ENCODE results near the gene ITIH5.
"Not testable (repeated sequence)": the region's sequence is repeated elsewhere in the genome, so short reads cannot be mapped to it uniquely, and the experiment has no call there.

The ITIH5 gene

DNA sequence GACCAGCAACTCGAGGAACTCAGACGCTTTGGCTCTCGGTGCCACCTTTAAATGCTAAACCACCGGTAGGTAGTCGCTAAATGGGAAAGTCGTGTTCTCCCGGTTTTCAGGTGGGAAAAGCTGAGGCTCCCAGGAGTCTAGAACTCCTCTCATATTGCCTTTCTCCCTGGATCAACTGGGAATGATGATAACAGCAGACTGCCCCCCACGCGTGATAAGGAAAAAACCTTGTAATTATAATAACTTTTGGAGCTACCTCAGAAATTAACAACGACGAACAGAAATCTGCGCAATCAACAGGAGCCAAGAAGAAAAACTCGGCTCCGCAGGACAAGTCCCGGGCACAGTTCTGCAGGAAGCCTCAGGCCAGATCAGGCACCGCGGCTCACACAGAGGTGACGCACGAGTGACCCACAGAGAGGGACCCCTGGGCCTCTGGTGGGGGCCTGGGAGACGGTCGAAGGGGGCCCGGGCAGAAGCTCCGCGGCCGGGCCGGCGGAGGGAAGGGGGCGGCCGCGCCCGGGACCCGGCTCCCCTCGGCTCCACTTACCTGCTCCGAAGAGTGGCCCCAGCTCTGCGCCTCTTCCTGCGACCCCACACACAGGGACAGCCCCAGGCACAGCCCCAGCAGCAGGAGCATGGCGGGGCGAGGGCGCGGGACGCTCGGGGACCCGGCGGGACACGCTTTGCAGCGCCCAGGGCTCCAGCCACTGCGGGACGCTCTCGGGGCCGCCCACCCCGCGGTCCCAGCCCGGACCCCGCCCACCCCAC is at the start of gene ITIH5:
Gene ITIH5 (minus strand): TSS at position 714 of the 771 bp plus-strand sequence. CDS start 74 bp downstream, at position 640.
- DNase-seq (ENCODE audit: low read depth): no peak
- TF ChIP-seq, protein P1, sequence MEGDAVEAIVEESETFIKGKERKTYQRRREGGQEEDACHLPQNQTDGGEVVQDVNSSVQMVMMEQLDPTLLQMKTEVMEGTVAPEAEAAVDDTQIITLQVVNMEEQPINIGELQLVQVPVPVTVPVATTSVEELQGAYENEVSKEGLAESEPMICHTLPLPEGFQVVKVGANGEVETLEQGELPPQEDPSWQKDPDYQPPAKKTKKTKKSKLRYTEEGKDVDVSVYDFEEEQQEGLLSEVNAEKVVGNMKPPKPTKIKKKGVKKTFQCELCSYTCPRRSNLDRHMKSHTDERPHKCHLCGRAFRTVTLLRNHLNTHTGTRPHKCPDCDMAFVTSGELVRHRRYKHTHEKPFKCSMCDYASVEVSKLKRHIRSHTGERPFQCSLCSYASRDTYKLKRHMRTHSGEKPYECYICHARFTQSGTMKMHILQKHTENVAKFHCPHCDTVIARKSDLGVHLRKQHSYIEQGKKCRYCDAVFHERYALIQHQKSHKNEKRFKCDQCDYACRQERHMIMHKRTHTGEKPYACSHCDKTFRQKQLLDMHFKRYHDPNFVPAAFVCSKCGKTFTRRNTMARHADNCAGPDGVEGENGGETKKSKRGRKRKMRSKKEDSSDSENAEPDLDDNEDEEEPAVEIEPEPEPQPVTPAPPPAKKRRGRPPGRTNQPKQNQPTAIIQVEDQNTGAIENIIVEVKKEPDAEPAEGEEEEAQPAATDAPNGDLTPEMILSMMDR (IDR thresholded peaks at IDR 0.05; ENCODE audit: insufficient read depth, low read depth, low read length, missing control alignments): no peak

DNA sequence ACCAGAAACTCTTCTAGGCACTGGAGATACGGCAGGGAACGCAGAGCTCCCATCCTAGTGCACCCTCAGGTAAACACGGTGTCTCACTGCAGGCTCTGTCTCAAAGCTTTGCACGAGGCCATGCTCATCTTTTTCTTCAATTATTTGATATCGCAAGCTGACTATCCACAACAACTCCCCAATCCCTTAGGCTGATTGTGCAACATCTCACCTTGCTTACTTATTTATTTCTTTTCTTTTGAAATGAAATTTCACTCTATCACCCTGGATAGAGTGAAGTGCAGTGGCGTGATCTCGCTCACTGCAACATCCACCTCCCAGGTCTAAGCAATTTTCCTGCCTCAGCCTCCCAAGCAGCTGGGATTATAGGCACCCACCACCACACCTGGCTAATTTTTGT is 48.7 kb upstream of the ITIH5 start:
- no peak for DNase-seq (ENCODE audit: low read depth)
- TF ChIP-seq, protein P1 (IDR thresholded peaks at IDR 0.05; ENCODE audit: insufficient read depth, low read depth, low read length, missing control alignments): no peak
- H3K4me3 ChIP-seq (ENCODE audit: low read depth, low read length): no peak overlapping the region

More for the DNA sequence above, at the start of gene ITIH5:
- H3K4me3 ChIP-seq (ENCODE audit: low read depth, low read length): no peak within 1 kb of the TSS

DNA sequence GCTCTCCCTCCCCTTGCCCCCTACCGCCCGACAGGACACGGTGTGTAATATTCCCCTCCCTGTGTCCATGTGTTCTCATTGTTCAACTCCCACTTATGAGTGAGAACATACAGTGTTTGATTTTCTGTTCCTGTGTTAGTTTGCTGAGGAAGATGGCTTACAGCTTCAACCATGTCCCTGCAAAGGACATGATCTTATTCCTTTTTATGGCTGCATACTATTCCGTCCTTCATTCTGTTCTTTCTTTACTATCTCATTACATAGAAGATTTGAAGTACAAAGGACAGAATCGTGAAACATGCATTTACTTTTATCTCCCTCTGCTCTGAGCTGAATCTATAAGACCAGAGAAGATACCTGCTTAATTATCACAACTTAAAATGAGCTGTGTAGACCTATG is 44.3 kb upstream of the ITIH5 start:
- not testable (repeated sequence) for DNase-seq (ENCODE audit: low read depth); H3K4me3 ChIP-seq (ENCODE audit: low read depth, low read length)

DNA sequence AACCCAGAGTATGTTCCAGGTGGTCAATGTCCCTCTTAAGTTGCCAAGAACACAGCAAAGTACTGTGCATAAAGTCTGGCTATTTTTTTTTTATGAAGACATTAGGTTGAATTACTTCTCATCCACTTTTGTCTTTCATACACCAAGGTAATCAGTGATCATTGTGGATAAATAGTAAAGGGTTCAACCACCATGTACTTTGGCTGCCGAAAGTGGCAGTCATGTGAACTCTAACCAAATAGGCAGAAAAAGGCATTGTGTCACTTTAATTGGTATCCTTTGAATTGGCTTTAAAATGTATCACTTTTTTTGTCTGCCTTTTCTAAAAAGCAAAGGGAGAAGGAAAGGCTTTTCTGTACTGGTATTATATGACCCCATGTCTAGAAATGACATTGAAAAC is 43.7 kb upstream of the ITIH5 start:
- TF ChIP-seq, protein P1 (IDR thresholded peaks at IDR 0.05; ENCODE audit: insufficient read depth, low read depth, low read length, missing control alignments): no peak
- DNase-seq (ENCODE audit: low read depth): no peak
- H3K4me3 ChIP-seq (ENCODE audit: low read depth, low read length): no peak overlapping the region

DNA sequence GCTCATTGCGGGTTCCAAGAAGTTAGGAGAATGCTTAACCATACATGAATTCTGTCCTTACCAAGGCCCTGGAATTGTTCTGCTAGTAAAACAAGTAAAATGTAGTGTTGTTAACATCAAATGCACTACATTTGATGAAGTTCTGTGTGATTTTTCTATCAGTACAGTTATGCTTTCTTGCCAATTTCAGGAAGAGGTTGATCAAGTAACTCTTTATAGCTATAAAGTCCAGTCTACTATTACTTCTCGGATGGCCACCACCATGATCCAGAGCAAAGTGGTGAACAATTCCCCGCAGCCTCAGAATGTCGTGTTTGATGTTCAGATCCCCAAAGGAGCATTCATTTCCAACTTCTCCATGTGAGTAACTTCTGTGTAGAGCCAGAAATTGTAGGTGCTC is 42.1 kb upstream of the ITIH5 start:
- DNase-seq (ENCODE audit: low read depth): no peak
- TF ChIP-seq, protein P1 (IDR thresholded peaks at IDR 0.05; ENCODE audit: insufficient read depth, low read depth, low read length, missing control alignments): no peak

DNA sequence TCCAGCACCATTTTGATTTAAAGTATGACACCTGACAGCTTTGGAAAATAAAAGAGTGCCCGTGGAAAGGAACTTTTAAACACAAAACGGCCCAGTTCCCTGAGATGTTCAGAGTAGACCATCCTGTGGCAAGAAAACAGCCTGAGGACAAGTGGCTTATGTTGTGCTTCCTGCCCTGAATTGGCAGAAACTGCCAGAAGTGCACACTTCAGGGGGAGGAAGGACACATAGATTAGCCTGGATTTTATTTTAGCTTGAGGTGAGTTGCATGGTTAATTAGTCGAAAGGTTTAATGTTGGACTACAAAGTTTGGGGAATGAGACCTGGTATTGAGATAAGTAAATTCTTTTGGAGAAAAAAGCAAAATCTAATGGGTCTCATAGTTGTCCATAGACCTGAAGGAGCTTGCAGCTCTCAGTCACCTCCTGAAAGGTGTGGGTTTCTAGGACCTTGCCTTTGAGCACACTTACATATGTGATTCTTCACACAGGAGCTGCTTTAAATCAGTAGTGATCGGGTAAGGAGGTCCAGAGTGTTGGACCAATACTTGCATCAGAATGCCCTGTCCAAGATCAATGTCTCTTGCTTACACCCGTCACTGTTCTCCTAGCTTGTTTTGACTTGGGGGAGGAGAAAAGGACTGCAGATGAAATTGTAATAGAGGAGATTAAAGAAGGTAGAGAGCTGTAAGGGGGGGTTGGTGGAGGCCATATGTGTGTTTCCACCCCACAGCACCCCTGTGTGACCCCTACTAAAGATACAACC is 41.3 kb upstream of the ITIH5 start:
- no peak overlapping the region for H3K4me3 ChIP-seq (ENCODE audit: low read depth, low read length)
- no peak for DNase-seq (ENCODE audit: low read depth)
- TF ChIP-seq, protein P1 (IDR thresholded peaks at IDR 0.05; ENCODE audit: insufficient read depth, low read depth, low read length, missing control alignments): no peak

More for the DNA sequence above, 42.1 kb upstream of the ITIH5 start:
- H3K4me3 ChIP-seq (ENCODE audit: low read depth, low read length): no peak overlapping the region

DNA sequence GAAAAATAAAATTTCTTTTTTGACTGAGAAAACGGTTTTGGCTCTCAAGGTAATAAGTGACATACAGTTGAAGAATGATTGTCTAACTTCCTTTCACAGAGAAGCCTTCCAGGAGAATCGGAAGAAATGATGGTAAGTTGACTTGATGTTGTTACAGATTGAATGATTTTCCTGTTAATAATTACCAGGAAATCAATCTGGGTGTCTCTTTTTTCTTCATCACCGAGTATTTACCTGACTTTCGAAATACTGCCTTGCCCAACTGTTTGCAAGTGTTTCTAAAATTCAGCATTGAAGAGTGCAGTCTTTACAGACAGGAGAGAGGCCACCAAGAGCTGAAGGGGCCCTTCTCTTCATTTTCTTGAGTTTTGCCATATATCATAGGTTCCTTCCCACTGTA is 40.3 kb upstream of the ITIH5 start:
- no peak for DNase-seq (ENCODE audit: low read depth)
- TF ChIP-seq, protein P1 (IDR thresholded peaks at IDR 0.05; ENCODE audit: insufficient read depth, low read depth, low read length, missing control alignments): no peak
- H3K4me3 ChIP-seq (ENCODE audit: low read depth, low read length): no peak overlapping the region
